Spleen (tissue), 11 donors: ENCODE data around the gene RAMP3. TPM values are rescaled to one million over a fixed set of nuclear protein-coding genes. Genes with fewer than 3 reads are reported as not detected.

Experiments
- DNase-seq: peaks from one replicate; pipeline ENCODE4 v3.0.0-alpha.2; 2020
- H3K27ac ChIP-seq, 8 donors: fragments of 200-600 bp; sonication (generic) in 7 of 8; 1 replicate in 4 of 8; 2 replicates in 4 of 8; pipeline versions ENCODE4 v1.5.0 to v1.8.0; 2016 to 2021; ENCODE audit warnings: inconsistent platforms in 4 of 8, mild to moderate bottlenecking in 4 of 8, moderate library complexity in 1 of 8
- H3K27me3 ChIP-seq, 7 donors: fragments of 200-600 bp; sonication (generic) in 6 of 7; replicated peaks in 1 of 7; 1 replicate in 4 of 7; 2 replicates in 3 of 7; pipeline versions ENCODE4 v1.5.0 to v1.8.0; 2016 to 2021; ENCODE audit warnings: inconsistent platforms in 3 of 7, mild to moderate bottlenecking in 1 of 7
- H3K36me3 ChIP-seq, 6 donors: fragments of 200-600 bp; sonication (generic) in 5 of 6; 1 replicate in 4 of 6; 2 replicates in 2 of 6; pipeline versions ENCODE4 v1.5.0 to v1.8.0; 2016 to 2021; ENCODE audit warnings: inconsistent platforms in 2 of 6
- H3K4me1 ChIP-seq, 6 donors: fragments of 200-600 bp; sonication (generic) in 5 of 6; 1 replicate in 3 of 6; 2 replicates in 3 of 6; pipeline versions ENCODE4 v1.5.0 to v1.8.0; 2016 to 2021; ENCODE audit warnings: inconsistent platforms in 3 of 6
- H3K4me3 ChIP-seq, 8 donors: fragments of 200-600 bp; sonication (generic) in 7 of 8; 1 replicate in 4 of 8; 2 replicates in 4 of 8; pipeline versions ENCODE4 v1.5.0 to v1.8.0; 2016 to 2021; ENCODE audit warnings: inconsistent platforms in 4 of 8, mild to moderate bottlenecking in 4 of 8, moderate library complexity in 2 of 8
- H3K9me3 ChIP-seq, 8 donors: fragments of 200-600 bp; sonication (generic) in 7 of 8; 1 replicate in 4 of 8; 2 replicates in 4 of 8; pipeline versions ENCODE4 v1.5.0 to v1.8.0; 2016 to 2021; ENCODE audit warnings: inconsistent platforms in 4 of 8
- CTCF ChIP-seq, 11 experiments: fragments of 200-600 bp in 7 of 11; fragments of 450-650 bp in 4 of 11; sonication (generic) in 4 of 11; IDR thresholded peaks in 8 of 11; conservative IDR thresholded peaks in 3 of 11; 1 replicate in 7 of 11; 2 replicates in 4 of 11; pipeline versions ENCODE4 v1.4.0 to v1.8.0; 2016 to 2021; ENCODE audit warnings: antibody characterized with exemption in 11 of 11, inconsistent platforms in 4 of 11, mild to moderate bottlenecking in 1 of 11
- POLR2A ChIP-seq, 3 donors: fragments of 450-650 bp; IDR thresholded peaks; one replicate each; pipeline ENCODE4 v1.5.1; 2017; ENCODE audit warnings: antibody characterized with exemption in 3 of 3, mild to moderate bottlenecking in 1 of 3
- POLR2AphosphoS5 ChIP-seq, 3 donors: sonication (generic); formaldehyde crosslinking; IDR thresholded peaks; one replicate each; pipeline ENCODE4 v1.5.1; 2017; ENCODE audit warnings: antibody characterized with exemption in 3 of 3
- WGBS, 5 donors: extraction: QIAGEN DNeasy Blood & Tissue Kit in 3 of 5; methylation state at CpG; one replicate each; pipeline versions ENCODE4 v1.1.5 to v1.1.7; 2013 to 2018; 5-methylcytosine and 5-hydroxymethylcytosine counted together
- intact Hi-C: fragments of 100-400 bp; cut with DNase I; formaldehyde crosslinking; loops from one replicate; pipeline ENCODE4 v1.15.0; 2023; ENCODE audit warnings: low total_unique reads
- polyA plus RNA-seq, 3 donors: library from polyadenylated mRNA; stranded (reverse); fragments of 200-250 nt; gene quantifications; one replicate each; pipeline ENCODE4 v1.2.1, GENCODE V29; 2013
- total RNA-seq, 7 donors: library from RNA; depleted of rRNA in 3 of 7; stranded (reverse); fragments of >200 nt in 3 of 7; fragmentation: NEBNext Ultra II Directional in 4 of 7; extraction: Animal tissue kit (Norgen Biotek cat#: 25700) in 4 of 7; gene quantifications; one replicate each; pipeline versions ENCODE4 v1.1.0 to v1.2.1, GENCODE V29; 2016 to 2021
- donor health status: healthy with polysubstance abuse.
- donor health status: DM: no; HTN: no; CAD: no; lungs with moderate emphysema.
- donor health status: DM: no; HTN: no; CAD: no.
- donor health status: Bipolar disorder and iron deficiency.
- donor health status: healthy.
- donor health status: DM: no; HTN: no; CAD: no.
- donor health status: DM: yes; HTN: yes; CAD: no.

RAMP3 gene
- total and polyA plus RNA-seq, 10 donors, result 6.3 to 27.8 (median 13.6) TPM

- TF ChIP-seq POLR2A (IDR thresholded peaks at IDR 0.05), result no peak
- peak in 1 of 3 donors; percentile 13 for TF ChIP-seq POLR2AphosphoS5 (IDR thresholded peaks at IDR 0.05)
Measured at GRCh38 chr7:45122975-45123860, 34.4 kb upstream of the RAMP3 start.

GRCh38 chr7:45123913-45124710 lies 33.5 kb upstream of the RAMP3 start:
- intact Hi-C loops, result no loop called here
- Histone ChIP-seq H3K36me3 (no peaks in the 10 kb centered on the region), H3K27ac (peak overlapping the region in 2 of 8 donors; percentile 40 to 59), H3K27me3 (no peaks in the 10 kb centered on the region), H3K9me3 (peaks cover 0 to 5% (median 0%) of the 10 kb centered on the region in 8 donors), H3K4me1 (peaks cover 4 to 17% (median 9%) of the 10 kb centered on the region in 6 donors), H3K4me3 (no peak overlapping the region)
- WGBS, 5 donors, result 69 to 88% (median 84%) methylated on average over 8 to 12 of the region's 12 CpGs
- peak; percentile 70 for DNase-seq
- TF ChIP-seq CTCF (IDR thresholded peaks at IDR 0.05 in 8 of 11, conservative IDR thresholded peaks at IDR 0.05 in 3 of 11) (no peak), POLR2AphosphoS5 (IDR thresholded peaks at IDR 0.05) (no peak), POLR2A (IDR thresholded peaks at IDR 0.05) (no peak)

More at GRCh38 chr7:45122975-45123860, 34.4 kb upstream of the RAMP3 start:
- peak overlapping the region in 3 of 8 donors; percentile 24 to 59 (median 40) for H3K27ac ChIP-seq
- no peaks in the 10 kb centered on the region for H3K27me3 ChIP-seq
- WGBS, 5 donors, result 71 to 81% (median 76%) methylated on average over 13 to 16 of the region's 16 CpGs
- peak; percentile 67 for DNase-seq
- intact Hi-C loops, result no loop called here
- H3K4me3 ChIP-seq, result no peak overlapping the region
- H3K9me3 ChIP-seq, result peaks cover 0 to 5% (median 0%) of the 10 kb centered on the region in 8 donors
- H3K4me1 ChIP-seq, result peaks cover 4 to 17% (median 9%) of the 10 kb centered on the region in 6 donors
- H3K36me3 ChIP-seq, result no peaks in the 10 kb centered on the region

- 87 to 93% (median 91%) methylated on average over 11 of the region's 11 CpGs for WGBS, 5 donors
- TF ChIP-seq CTCF (IDR thresholded peaks at IDR 0.05 in 8 of 11, conservative IDR thresholded peaks at IDR 0.05 in 3 of 11), result no peak
- no peak for TF ChIP-seq POLR2A (IDR thresholded peaks at IDR 0.05)
- TF ChIP-seq POLR2AphosphoS5 (IDR thresholded peaks at IDR 0.05), result no peak
- peak; percentile 56 for DNase-seq
- Histone ChIP-seq H3K27me3 (no peaks in the 10 kb centered on the region), H3K27ac (no peak overlapping the region), H3K9me3 (peaks cover 0 to 5% (median 0%) of the 10 kb centered on the region in 8 donors), H3K4me3 (no peak overlapping the region), H3K36me3 (no peaks in the 10 kb centered on the region), H3K4me1 (peaks cover 4 to 17% (median 9%) of the 10 kb centered on the region in 6 donors)
- intact Hi-C loops, result no loop called here
Measured at GRCh38 chr7:45125193-45125904, 32.2 kb upstream of the RAMP3 start.

- no peak overlapping the region for H3K27ac ChIP-seq
- 75 to 89% (median 81%) methylated on average over 6 of the region's 6 CpGs for WGBS, 5 donors
- H3K27me3 ChIP-seq, result no peaks in the 10 kb centered on the region
- intact Hi-C loops, result no loop called here
- peaks cover 4 to 17% (median 9%) of the 10 kb centered on the region in 6 donors for H3K4me1 ChIP-seq
- H3K36me3 ChIP-seq, result no peaks in the 10 kb centered on the region
- peaks cover 0 to 5% (median 0%) of the 10 kb centered on the region in 8 donors for H3K9me3 ChIP-seq
- no peak for TF ChIP-seq POLR2AphosphoS5 (IDR thresholded peaks at IDR 0.05)
- no peak for TF ChIP-seq CTCF (IDR thresholded peaks at IDR 0.05 in 8 of 11, conservative IDR thresholded peaks at IDR 0.05 in 3 of 11)
- no peak for TF ChIP-seq POLR2A (IDR thresholded peaks at IDR 0.05)
- DNase-seq, result peak; percentile 61
- H3K4me3 ChIP-seq, result no peak overlapping the region
Measured at GRCh38 chr7:45126201-45126600, 31.4 kb upstream of the RAMP3 start.
